Mesenchymal stem cell (in vitro differentiated cells and primary cell): Measurements from ENCODE around the gene TRMO.
"Not testable (repeated sequence)": the region's sequence is repeated elsewhere in the genome, so short reads cannot be mapped to it uniquely, and the experiment has no call there.

ENCODE experiments used
- DNase-seq: peaks from one replicate; pipeline ENCODE4 v3.0.0-alpha.2; 2013
- H2AFZ ChIP-seq: one replicate; pipeline ENCODE4 v1.6.1; 2013; ENCODE audit warnings: low read depth, mild to moderate bottlenecking, control low read depth, inconsistent platforms, low read length, moderate library complexity
- H2AK5ac ChIP-seq: 2 replicates; pipeline ENCODE4 v1.6.1; 2013; ENCODE audit warnings: low read length, moderate library complexity, mild to moderate bottlenecking, inconsistent platforms; ENCODE audit not compliant: severe bottlenecking
- H2BK120ac ChIP-seq: one replicate; pipeline ENCODE4 v1.6.1; 2013; ENCODE audit warnings: low read depth, mild to moderate bottlenecking, inconsistent platforms, low read length, moderate library complexity
- H2BK12ac ChIP-seq, 2 experiments: one replicate each; pipeline ENCODE4 v1.6.1; 2013; ENCODE audit warnings: inconsistent platforms in 2 of 2, low read length in 2 of 2, mild to moderate bottlenecking in 2 of 2, moderate library complexity in 2 of 2, control low read depth in 1 of 2
- H2BK15ac ChIP-seq: one replicate; pipeline ENCODE4 v1.6.1; 2013; ENCODE audit warnings: mild to moderate bottlenecking, low read depth, inconsistent platforms; ENCODE audit not compliant: poor library complexity, severe bottlenecking
- H2BK5ac ChIP-seq: 2 replicates; pipeline ENCODE4 v1.6.1; 2013; ENCODE audit warnings: low read depth, mild to moderate bottlenecking, low read length, control low read depth, inconsistent platforms; ENCODE audit not compliant: poor library complexity, severe bottlenecking
- H3K14ac ChIP-seq, 2 experiments: one replicate each; pipeline ENCODE4 v1.6.1; 2013; ENCODE audit warnings: inconsistent platforms in 2 of 2, low read length in 2 of 2, control low read depth in 1 of 2, mild to moderate bottlenecking in 1 of 2, moderate library complexity in 1 of 2
- H3K18ac ChIP-seq, 2 experiments: one replicate each; pipeline ENCODE4 v1.6.1; 2013; ENCODE audit warnings: inconsistent platforms in 2 of 2, low read length in 2 of 2, control low read depth in 1 of 2, low read depth in 1 of 2, mild to moderate bottlenecking in 1 of 2
- H3K23ac ChIP-seq, 2 experiments: one replicate each; pipeline ENCODE4 v1.6.1; 2013; ENCODE audit warnings: inconsistent platforms in 2 of 2, low read length in 2 of 2, mild to moderate bottlenecking in 2 of 2, moderate library complexity in 2 of 2, control low read depth in 1 of 2
- H3K27ac ChIP-seq: 2 replicates; pipeline ENCODE4 v1.5.1; 2013; ENCODE audit warnings: mild to moderate bottlenecking, moderate library complexity, low read length, control low read depth, inconsistent platforms; ENCODE audit not compliant: poor library complexity, severe bottlenecking
- H3K27me3 ChIP-seq, 2 experiments: 2 replicates each; pipeline versions ENCODE4 v1.6.1 to v1.7.0; 2013; ENCODE audit warnings: low read length in 2 of 2, mild to moderate bottlenecking in 2 of 2, moderate library complexity in 2 of 2, control low read depth in 1 of 2, inconsistent platforms in 1 of 2; ENCODE audit not compliant: control insufficient read depth in 1 of 2, insufficient read depth in 1 of 2
- H3K36me3 ChIP-seq, 2 experiments: 2 replicates each; pipeline versions ENCODE4 v1.6.1 to v1.7.0; 2013; ENCODE audit warnings: low read length in 2 of 2, control low read depth in 1 of 2, inconsistent platforms in 1 of 2, low read depth in 1 of 2, mild to moderate bottlenecking in 1 of 2; ENCODE audit not compliant: insufficient read depth in 2 of 2, control insufficient read depth in 1 of 2
- H3K4ac ChIP-seq, 2 experiments: one replicate each; pipeline ENCODE4 v1.6.1; 2013; ENCODE audit warnings: inconsistent platforms in 2 of 2, low read length in 2 of 2, mild to moderate bottlenecking in 2 of 2, moderate library complexity in 2 of 2, control low read depth in 1 of 2, low read depth in 1 of 2
- H3K4me1 ChIP-seq: 2 replicates; pipeline ENCODE4 v1.6.1; 2013; ENCODE audit warnings: low read depth, low read length, control low read depth; ENCODE audit not compliant: control insufficient read depth, insufficient read depth
- H3K4me2 ChIP-seq: 2 replicates; pipeline ENCODE4 v1.6.1; 2013; ENCODE audit warnings: low read length, mild to moderate bottlenecking, inconsistent platforms; ENCODE audit not compliant: poor library complexity, severe bottlenecking
- H3K4me3 ChIP-seq, 2 experiments: 2 replicates each; pipeline versions ENCODE4 v1.5.1 to v1.7.0; 2013; ENCODE audit warnings: low read length in 2 of 2, mild to moderate bottlenecking in 2 of 2, control low read depth in 1 of 2, low read depth in 1 of 2; ENCODE audit not compliant: insufficient read depth in 1 of 2
- H3K79me1 ChIP-seq: replicated peaks from 2 replicates; pipeline ENCODE4 v1.6.1; 2013; ENCODE audit warnings: mild to moderate bottlenecking, control low read depth, low read length, inconsistent platforms; ENCODE audit not compliant: poor library complexity, severe bottlenecking
- H3K9ac ChIP-seq: 2 replicates; pipeline ENCODE4 v1.7.0; 2013; ENCODE audit warnings: mild to moderate bottlenecking, low read length, moderate library complexity
- H3K9me3 ChIP-seq: 2 replicates; pipeline ENCODE4 v1.7.0; 2013; ENCODE audit warnings: mild to moderate bottlenecking, low read length; ENCODE audit not compliant: control insufficient read depth
- H4K8ac ChIP-seq: one replicate; pipeline ENCODE4 v1.6.1; 2013; ENCODE audit warnings: inconsistent platforms, mild to moderate bottlenecking, low read length, moderate library complexity
- H4K91ac ChIP-seq: one replicate; pipeline ENCODE4 v1.6.1; 2013; ENCODE audit warnings: mild to moderate bottlenecking, low read length, inconsistent platforms
- WGBS: methylation state at CpG from one replicate; pipeline ENCODE4 v1.1.7; 2013; ENCODE audit warnings: mixed read lengths; 5-methylcytosine and 5-hydroxymethylcytosine counted together

Gene TRMO

DNA sequence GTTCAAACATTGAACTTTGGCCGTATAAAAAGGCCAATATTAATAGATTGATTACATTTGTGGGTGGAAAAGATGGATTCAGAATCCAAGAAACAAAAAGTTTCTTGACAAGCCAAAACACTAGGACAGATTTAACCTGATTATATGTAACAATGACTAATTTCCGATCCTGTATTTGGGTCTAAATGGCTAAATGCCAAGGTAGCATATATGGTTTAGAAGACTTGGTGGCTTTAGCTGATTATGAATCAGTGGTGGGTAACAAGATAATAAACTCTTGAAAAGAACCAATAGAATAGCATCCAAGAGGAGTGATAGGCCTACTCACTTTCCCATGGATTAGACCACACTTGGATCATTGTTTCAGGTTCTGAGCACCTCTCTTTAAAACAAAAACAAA, 39.1 kb upstream of the TRMO start:
- Histone ChIP-seq H3K36me3 (no peaks in the 10 kb centered on the region), H3K27ac (no peak overlapping the region), H2AK5ac (no peak overlapping the region), H2AFZ (no peak overlapping the region), H3K4me3 (no peak overlapping the region), H2BK15ac (no peak overlapping the region), H3K9ac (no peak overlapping the region), H4K91ac (no peak overlapping the region), H2BK120ac (no peak overlapping the region), H3K4me1 (no peaks in the 10 kb centered on the region), H3K14ac (no peak overlapping the region), H3K23ac (no peak overlapping the region), H3K9me3 (no peaks in the 10 kb centered on the region), H3K4ac (no peak overlapping the region), H3K4me2 (no peak overlapping the region), H3K27me3 (peaks cover 6 to 19% of the 10 kb centered on the region in 2 experiments), H2BK5ac (no peak overlapping the region), H4K8ac (no peak overlapping the region), H2BK12ac (no peak overlapping the region), H3K18ac (no peak overlapping the region), H3K79me1 (no peaks in the 10 kb centered on the region)
- no peak for DNase-seq
- WGBS = no CpG with 5 or more reads among the region's 2 CpGs

DNA sequence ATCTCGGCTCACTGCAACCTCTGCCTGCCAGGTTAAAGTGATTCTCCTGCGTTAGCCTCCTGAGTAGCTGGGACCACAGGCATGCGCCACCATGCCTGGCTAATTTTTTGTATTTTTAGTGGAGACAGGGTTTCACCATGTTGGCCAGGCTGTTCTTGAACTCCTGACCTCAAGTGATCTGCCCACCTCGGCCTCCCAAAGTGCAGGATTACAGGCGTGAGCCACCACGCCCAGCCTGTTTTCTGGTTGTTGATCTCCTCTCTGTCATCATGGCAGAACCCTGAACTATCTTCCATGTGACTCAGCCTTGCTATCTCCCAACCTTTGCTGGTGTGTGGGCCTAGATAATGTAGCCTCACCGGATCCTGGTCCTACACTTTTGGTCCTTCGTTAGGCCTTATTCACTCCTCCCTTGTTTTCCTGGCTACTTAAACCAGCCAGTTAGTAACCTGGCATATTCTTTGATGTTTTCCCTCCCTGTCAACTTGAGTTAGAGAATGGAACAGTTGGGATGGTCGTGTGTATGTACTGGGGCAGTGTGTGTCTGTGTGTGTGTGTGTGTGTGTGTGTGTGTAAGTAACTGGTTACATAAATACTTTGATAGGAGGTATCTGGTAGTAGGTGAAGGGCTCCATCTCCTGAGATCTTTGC, 38.5 kb upstream of the TRMO start:
- WGBS = 86% methylated on average over 9 of the region's 9 CpGs
- H3K36me3 ChIP-seq, H3K79me1 ChIP-seq, H2BK15ac ChIP-seq, H3K4me1 ChIP-seq, H3K14ac ChIP-seq, H3K4me2 ChIP-seq, H3K9ac ChIP-seq, H3K4ac ChIP-seq, H2AFZ ChIP-seq, H2BK12ac ChIP-seq, H3K18ac ChIP-seq, H3K9me3 ChIP-seq, H2BK120ac ChIP-seq, DNase-seq, H4K8ac ChIP-seq, H3K27ac ChIP-seq, H3K23ac ChIP-seq, H3K4me3 ChIP-seq, H2BK5ac ChIP-seq, H4K91ac ChIP-seq, H2AK5ac ChIP-seq: not testable (repeated sequence)
- peaks cover 3 to 15% of the 10 kb centered on the region in 2 experiments for H3K27me3 ChIP-seq

DNA sequence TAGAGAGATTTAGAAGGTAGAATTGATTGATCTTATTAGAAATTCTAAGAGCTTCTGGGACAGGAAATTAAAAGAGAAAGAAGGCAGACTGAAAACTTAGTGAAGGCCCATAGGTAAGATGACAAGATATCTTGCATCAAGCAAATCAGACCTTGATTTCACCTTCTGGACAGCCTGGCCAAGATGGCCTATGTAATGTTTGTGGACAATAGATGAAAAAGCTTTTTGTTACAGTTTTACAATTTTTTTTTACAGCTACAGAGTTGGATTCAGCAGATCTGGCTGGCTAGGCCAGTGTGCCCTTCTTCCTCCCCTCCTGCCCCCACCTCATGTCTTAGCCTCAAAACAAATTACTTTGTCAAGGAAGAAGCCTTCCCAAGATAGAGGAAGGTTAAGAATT, 37.3 kb upstream of the TRMO start:
- H3K4me1 ChIP-seq = no peaks in the 10 kb centered on the region
- no peaks in the 10 kb centered on the region for H3K36me3 ChIP-seq
- no peak overlapping the region for H3K18ac ChIP-seq
- no peak overlapping the region for H2AFZ ChIP-seq
- H2BK12ac ChIP-seq = no peak overlapping the region
- H3K9ac ChIP-seq = no peak overlapping the region
- H2BK15ac ChIP-seq = no peak overlapping the region
- no peaks in the 10 kb centered on the region for H3K9me3 ChIP-seq
- H3K27ac ChIP-seq = no peak overlapping the region
- H2BK120ac ChIP-seq = no peak overlapping the region
- H4K91ac ChIP-seq = no peak overlapping the region
- H3K4me2 ChIP-seq = no peak overlapping the region
- H2BK5ac ChIP-seq = no peak overlapping the region
- H3K14ac ChIP-seq = no peak overlapping the region
- H3K4me3 ChIP-seq = no peak overlapping the region
- DNase-seq = no peak
- H2AK5ac ChIP-seq = no peak overlapping the region
- no peaks in the 10 kb centered on the region for H3K79me1 ChIP-seq
- no peak overlapping the region for H3K4ac ChIP-seq
- H3K27me3 ChIP-seq = peaks cover 3 to 5% of the 10 kb centered on the region in 2 experiments
- no peak overlapping the region for H3K23ac ChIP-seq
- no peak overlapping the region for H4K8ac ChIP-seq

DNA sequence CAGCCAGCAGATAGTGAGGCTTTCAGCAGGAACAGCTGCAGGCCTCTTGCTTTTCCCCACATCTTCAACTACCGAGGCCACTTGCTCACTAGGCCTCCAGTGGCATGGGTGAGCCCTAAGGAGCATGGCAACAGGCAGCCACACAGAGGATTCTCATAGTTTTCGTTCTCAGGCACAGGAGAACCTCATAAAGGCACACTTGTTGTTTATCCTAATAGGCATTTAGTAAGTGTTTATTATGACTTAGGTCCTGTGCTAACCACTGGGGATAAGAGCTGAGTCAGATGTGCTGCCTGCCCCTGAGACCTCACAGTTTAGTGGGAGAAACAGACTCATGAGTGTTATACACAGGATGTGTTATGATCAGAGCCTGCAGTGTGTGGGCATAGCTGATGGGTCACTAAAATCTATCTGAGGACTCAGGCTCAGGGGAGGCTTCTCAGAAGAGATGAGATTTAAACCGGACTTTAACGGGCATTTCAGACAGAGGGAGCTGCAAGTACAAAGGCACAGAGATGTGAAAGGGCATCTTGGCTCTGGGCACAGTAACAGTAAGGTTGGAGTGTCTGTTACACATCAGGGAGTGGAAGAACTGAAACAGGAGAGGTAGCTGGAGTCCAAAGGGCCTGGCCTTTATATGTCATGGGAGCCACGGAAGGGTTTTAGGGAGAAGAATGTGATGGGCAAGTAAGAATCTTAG, 36.7 kb upstream of the TRMO start:
- Histone ChIP-seq H2BK15ac (no peak overlapping the region), H4K91ac (no peak overlapping the region), H3K79me1 (no peaks in the 10 kb centered on the region), H3K14ac (no peak overlapping the region), H2BK5ac (no peak overlapping the region), H4K8ac (no peak overlapping the region), H3K27ac (no peak overlapping the region), H2AK5ac (no peak overlapping the region), H3K4me2 (no peak overlapping the region), H3K18ac (no peak overlapping the region), H3K4me3 (no peak overlapping the region), H3K4me1 (no peaks in the 10 kb centered on the region), H3K9me3 (no peaks in the 10 kb centered on the region), H3K23ac (no peak overlapping the region), H3K27me3 (peaks cover 0 to 7% of the 10 kb centered on the region in 2 experiments), H2BK12ac (no peak overlapping the region), H2AFZ (no peak overlapping the region), H3K36me3 (no peaks in the 10 kb centered on the region), H3K4ac (no peak overlapping the region), H3K9ac (peak overlapping the region; percentile 33), H2BK120ac (no peak overlapping the region)
- 63% methylated on average over 5 of the region's 5 CpGs for WGBS
- DNase-seq = peak; percentile 83
